Neural progenitor cell (in vitro differentiated cells): ENCODE data around the gene METTL1. TPM values are rescaled to one million over a fixed set of nuclear protein-coding genes. Genes with fewer than 3 reads are reported as not detected.
A peak's percentile ranks its signal among the peaks of the same experiment; 100 is the strongest.

ENCODE experiments used
- DNase-seq: peaks from one replicate; pipeline ENCODE4 v3.0.0-alpha.2; 2016; ENCODE audit warnings: low spot score
- H2AFZ ChIP-seq: fragments of 200-600 bp; sonication (generic); replicated peaks from 2 replicates; pipeline ENCODE4 v1.6.1; 2016; ENCODE audit warnings: antibody characterized with exemption
- H3F3A ChIP-seq: fragments of 200-600 bp; sonication (generic); 2 replicates; pipeline ENCODE4 v1.6.1; 2016; ENCODE audit warnings: antibody characterized with exemption, low read depth
- H3K27ac ChIP-seq: fragments of 200-600 bp; sonication (generic); 2 replicates; pipeline ENCODE4 v1.5.1; 2016; ENCODE audit warnings: mild to moderate bottlenecking
- H3K27me3 ChIP-seq: fragments of 200-600 bp; sonication (generic); 2 replicates; pipeline ENCODE4 v1.6.1; 2016; ENCODE audit warnings: mild to moderate bottlenecking, moderate library complexity
- H3K36me3 ChIP-seq: fragments of 200-600 bp; sonication (generic); 2 replicates; pipeline ENCODE4 v1.5.1; 2016
- H3K4me1 ChIP-seq: fragments of 200-600 bp; sonication (generic); 2 replicates; pipeline ENCODE4 v1.6.1; 2016; ENCODE audit warnings: mixed run types
- H3K4me2 ChIP-seq: fragments of 200-600 bp; sonication (generic); 2 replicates; pipeline ENCODE4 v1.6.1; 2016
- H3K4me3 ChIP-seq: fragments of 200-600 bp; sonication (generic); 2 replicates; pipeline ENCODE4 v1.5.1; 2016
- H3K79me2 ChIP-seq: fragments of 200-600 bp; sonication (generic); 2 replicates; pipeline ENCODE4 v1.6.1; 2016; ENCODE audit warnings: low read depth
- H3K9ac ChIP-seq: fragments of 200-600 bp; sonication (generic); 2 replicates; pipeline ENCODE4 v1.6.1; 2016
- H3K9me3 ChIP-seq: fragments of 200-600 bp; sonication (generic); 2 replicates; pipeline ENCODE4 v1.5.1; 2016; ENCODE audit warnings: low read depth
- H4K20me1 ChIP-seq: fragments of 200-600 bp; sonication (generic); 2 replicates; pipeline ENCODE4 v1.6.1; 2016; ENCODE audit warnings: low read depth
- H3K27ac Mint-ChIP-seq: 3 replicates; pipeline ENCODE4 v1.8.0; 2021; ENCODE audit warnings: mixed read lengths
- H3K27me3 Mint-ChIP-seq: 2 replicates; pipeline ENCODE4 v1.8.0; 2022; ENCODE audit warnings: low read depth, mild to moderate bottlenecking, inconsistent platforms, moderate library complexity, mixed read lengths; ENCODE audit not compliant: insufficient read depth
- H3K36me3 Mint-ChIP-seq: 3 replicates; pipeline ENCODE4 v1.8.0; 2021; ENCODE audit warnings: mixed read lengths
- H3K4me1 Mint-ChIP-seq: 3 replicates; pipeline ENCODE4 v1.8.0; 2021; ENCODE audit warnings: mixed read lengths
- H3K4me3 Mint-ChIP-seq: 3 replicates; pipeline ENCODE4 v1.8.0; 2021; ENCODE audit warnings: mild to moderate bottlenecking, moderate library complexity, mixed read lengths
- H3K9me3 Mint-ChIP-seq: 3 replicates; pipeline ENCODE4 v1.8.0; 2020; ENCODE audit warnings: mixed read lengths
- CTCF ChIP-seq: fragments of 200-600 bp; sonication (generic); IDR thresholded peaks from 2 replicates; pipeline ENCODE4 v1.5.1; 2017; ENCODE audit warnings: antibody characterized with exemption, mild to moderate bottlenecking
- EZH2 ChIP-seq: fragments of 200-600 bp; sonication (generic); IDR thresholded peaks from 2 replicates; pipeline ENCODE4 v1.6.1; 2017; ENCODE audit warnings: antibody characterized with exemption, mild to moderate bottlenecking, moderate library complexity
- EZH2phosphoT487 ChIP-seq: fragments of 200-600 bp; sonication (generic); IDR thresholded peaks from 2 replicates; pipeline ENCODE4 v1.6.1; 2017; ENCODE audit warnings: antibody characterized with exemption
- total RNA-seq: library from RNA; depleted of rRNA; stranded (reverse); fragments of >200 nt; gene quantifications from 2 replicates; pipeline ENCODE4 v1.2.3, GENCODE V29; 2015; ENCODE audit warnings: low replicate concordance

The METTL1 gene
- total RNA-seq, 1 donor from 2014 or later: 5.6 TPM

GRCh38 chr12:57772429-57773322 is 771 bp upstream of the METTL1 start, which contains the start of gene EEF1AKMT3:
TSS of gene EEF1AKMT3 (plus strand) at chr12:57772614. CDS start at chr12:57772725, 111 bp downstream.
- peaks cover 16% of the 10 kb centered on the region for H3F3A ChIP-seq
- H3K36me3 ChIP-seq: no peaks in the 10 kb centered on the region
- Mint-ChIP-seq H3K4me3 (peak within 1 kb of the TSS; percentile 95), H3K27me3 (peaks cover 2% of the 10 kb centered on the region), H3K36me3 (peaks cover 12% of the 10 kb centered on the region), H3K9me3 (peaks cover 2% of the 10 kb centered on the region), H3K27ac (peak within 1 kb of the TSS; percentile 94), H3K4me1 (peaks cover 17% of the 10 kb centered on the region)
- no peaks in the 10 kb centered on the region for H3K9me3 ChIP-seq
- peak within 1 kb of the TSS; percentile 90 for H2AFZ ChIP-seq
- H3K27me3 ChIP-seq: peaks cover 14% of the 10 kb centered on the region
- H3K9ac ChIP-seq: peak within 1 kb of the TSS; percentile 77
- H3K4me2 ChIP-seq: peak within 1 kb of the TSS; percentile 95
- peaks cover 1% of the 10 kb centered on the region for H3K4me1 ChIP-seq
- H3K4me3 ChIP-seq: peak within 1 kb of the TSS; percentile 72
- DNase-seq: peak; percentile 71
- H4K20me1 ChIP-seq: no peaks in the 10 kb centered on the region
- H3K79me2 ChIP-seq: peaks cover 8% of the 10 kb centered on the region
- H3K27ac ChIP-seq: peak within 1 kb of the TSS; percentile 92
- TF ChIP-seq EZH2 (no peak), EZH2phosphoT487 (peak; percentile 30), CTCF (no peak)

- peaks cover 27% of the 10 kb centered on the region for H3K27me3 ChIP-seq
- TF ChIP-seq CTCF (no peak), EZH2 (no peak), EZH2phosphoT487 (no peak)
Measured at GRCh38 chr12:57771236-57771872, 551 bp downstream of the METTL1 start.

GRCh38 chr12:57770734-57771133 is 1.2 kb downstream of the METTL1 start:
- Mint-ChIP-seq H3K27ac (no peak overlapping the region), H3K27me3 (peaks cover 17% of the 10 kb centered on the region), H3K36me3 (peaks cover 14% of the 10 kb centered on the region), H3K9me3 (peaks cover 2% of the 10 kb centered on the region), H3K4me3 (peak overlapping the region; percentile 83), H3K4me1 (peaks cover 28% of the 10 kb centered on the region)
- DNase-seq: no peak
- Histone ChIP-seq H2AFZ (no peak overlapping the region), H3K27ac (no peak overlapping the region), H3K27me3 (peaks cover 33% of the 10 kb centered on the region), H3K4me3 (no peak overlapping the region), H3K4me1 (peaks cover 18% of the 10 kb centered on the region), H3F3A (peaks cover 35% of the 10 kb centered on the region), H3K36me3 (no peaks in the 10 kb centered on the region), H3K9me3 (no peaks in the 10 kb centered on the region), H3K9ac (no peak overlapping the region), H4K20me1 (peaks cover 18% of the 10 kb centered on the region), H3K79me2 (peaks cover 8% of the 10 kb centered on the region), H3K4me2 (peak overlapping the region; percentile 95)
- TF ChIP-seq EZH2phosphoT487 (no peak), EZH2 (no peak), CTCF (no peak)

More at GRCh38 chr12:57771236-57771872, 551 bp downstream of the METTL1 start:
- Histone ChIP-seq H3K9me3 (no peaks in the 10 kb centered on the region), H4K20me1 (peaks cover 12% of the 10 kb centered on the region), H3F3A (peaks cover 29% of the 10 kb centered on the region), H3K79me2 (peaks cover 8% of the 10 kb centered on the region), H3K36me3 (no peaks in the 10 kb centered on the region), H2AFZ (peak overlapping the region; percentile 90), H3K4me3 (peak overlapping the region; percentile 72), H3K27ac (peak overlapping the region; percentile 92), H3K4me2 (peak overlapping the region; percentile 95), H3K4me1 (peaks cover 12% of the 10 kb centered on the region), H3K9ac (peak overlapping the region; percentile 77)
- Mint-ChIP-seq H3K9me3 (peaks cover 2% of the 10 kb centered on the region), H3K27me3 (peaks cover 11% of the 10 kb centered on the region), H3K4me3 (peak overlapping the region; percentile 95), H3K27ac (peak overlapping the region; percentile 94), H3K36me3 (peaks cover 14% of the 10 kb centered on the region), H3K4me1 (peaks cover 26% of the 10 kb centered on the region)
- DNase-seq: peak; percentile 96
